Measurements from ENCODE around the gene MND1.

The MND1 gene

DNA sequence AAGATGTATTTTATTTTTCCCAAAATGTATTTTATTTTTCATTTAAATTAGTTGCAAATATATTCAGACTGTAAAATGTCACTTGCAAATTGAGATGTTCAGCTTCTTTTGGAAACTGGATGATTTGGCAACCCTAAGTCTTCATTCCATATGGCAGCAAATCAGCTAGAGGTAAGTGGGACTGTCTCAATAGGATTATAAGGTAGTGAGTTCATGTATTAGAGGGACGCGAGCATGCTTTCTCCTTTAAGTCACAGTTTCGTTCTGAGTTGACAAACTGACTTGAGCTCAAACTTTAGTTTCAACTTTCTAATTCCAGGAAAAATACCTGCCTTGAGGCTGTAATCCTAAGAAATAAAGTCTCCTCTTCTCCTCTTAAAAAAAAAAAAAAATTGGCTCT is 77.5 kb downstream of the MND1 start:
- Histone ChIP-seq H3K4me1 (ENCODE audit: insufficient read depth, low read length) (peaks cover 18% of the 10 kb centered on the region), H3K36me3 (ENCODE audit: insufficient read depth, low read length) (no peaks in the 10 kb centered on the region), H3K9ac (ENCODE audit: low read depth, low read length) (no peak overlapping the region), H3K9me3 (ENCODE audit: control insufficient read depth, insufficient read depth, low read length) (no peaks in the 10 kb centered on the region)

DNA sequence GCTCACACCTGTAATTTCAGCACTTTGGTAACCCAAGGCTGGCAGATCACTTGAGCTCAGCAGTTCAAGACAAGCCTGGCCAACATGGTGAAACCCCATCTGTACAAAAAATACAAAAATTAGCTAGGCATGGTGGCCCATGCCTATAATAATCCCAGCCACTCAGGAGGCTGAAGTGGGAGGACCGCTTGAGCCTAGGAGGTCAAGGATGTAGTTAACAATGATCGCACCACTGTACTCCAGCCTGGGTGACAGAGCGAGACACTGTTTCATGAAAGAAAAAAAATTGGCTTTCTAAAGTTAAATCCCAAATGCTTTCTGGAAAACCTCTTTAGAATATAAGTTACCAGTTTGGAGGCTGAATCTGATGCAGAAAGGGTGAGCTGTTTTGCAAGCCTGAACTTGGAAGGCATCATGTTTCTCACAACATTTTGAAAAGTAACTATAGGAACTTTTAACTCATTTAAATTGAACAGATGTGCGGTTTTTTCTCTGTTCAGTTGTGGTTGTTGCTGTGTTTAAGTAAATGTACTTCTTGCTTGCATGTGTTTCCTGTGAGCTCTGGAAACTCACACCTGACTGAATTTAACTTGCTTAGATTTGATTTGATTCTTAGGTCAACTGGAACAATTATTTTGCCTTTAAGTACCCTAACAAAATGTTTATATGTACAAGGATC is 81.9 kb downstream of the MND1 start:
- H3K36me3 ChIP-seq (ENCODE audit: insufficient read depth, low read length): no peaks in the 10 kb centered on the region
- H3K9me3 ChIP-seq (ENCODE audit: control insufficient read depth, insufficient read depth, low read length): no peaks in the 10 kb centered on the region
- no peaks in the 10 kb centered on the region for H3K4me1 ChIP-seq (ENCODE audit: insufficient read depth, low read length)
- H3K9ac ChIP-seq (ENCODE audit: low read depth, low read length): no peak overlapping the region

DNA sequence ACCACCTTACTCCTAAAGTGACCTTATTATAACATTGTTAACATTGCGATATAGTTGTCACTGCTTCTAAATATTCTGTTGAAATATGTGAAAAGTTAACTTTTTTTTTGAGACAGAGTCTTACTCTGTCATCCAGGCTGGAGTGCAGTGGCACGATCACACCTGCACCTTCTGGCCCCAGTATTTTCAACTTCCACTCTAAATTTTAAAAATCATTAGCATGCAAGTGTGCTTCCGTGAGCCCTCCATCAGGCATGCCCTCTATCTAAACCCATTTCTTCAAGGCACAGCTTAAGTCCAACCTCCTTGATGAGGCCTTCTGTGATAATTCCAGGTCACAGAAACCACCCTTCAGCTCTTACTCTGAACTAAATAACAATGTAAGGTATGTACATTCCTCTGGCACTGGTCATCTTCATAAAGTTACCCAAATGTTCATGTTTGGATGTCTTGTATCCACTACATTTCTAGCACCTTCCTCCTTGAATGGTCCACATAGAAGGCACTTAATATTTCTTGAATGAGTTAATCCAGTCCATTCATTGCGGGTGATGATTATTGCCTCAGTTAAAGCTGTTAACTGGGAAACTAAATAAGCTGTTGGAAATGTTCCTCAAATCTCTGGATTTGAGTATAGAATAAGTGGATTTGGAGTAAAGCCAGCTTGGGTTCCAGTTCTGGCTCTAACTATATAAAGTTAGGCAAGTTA is 83.0 kb downstream of the MND1 start:
- no peaks in the 10 kb centered on the region for H3K9me3 ChIP-seq (ENCODE audit: control insufficient read depth, insufficient read depth, low read length)
- H3K36me3 ChIP-seq (ENCODE audit: insufficient read depth, low read length): no peaks in the 10 kb centered on the region
- H3K9ac ChIP-seq (ENCODE audit: low read depth, low read length): no peak overlapping the region
- no peaks in the 10 kb centered on the region for H3K4me1 ChIP-seq (ENCODE audit: insufficient read depth, low read length)

DNA sequence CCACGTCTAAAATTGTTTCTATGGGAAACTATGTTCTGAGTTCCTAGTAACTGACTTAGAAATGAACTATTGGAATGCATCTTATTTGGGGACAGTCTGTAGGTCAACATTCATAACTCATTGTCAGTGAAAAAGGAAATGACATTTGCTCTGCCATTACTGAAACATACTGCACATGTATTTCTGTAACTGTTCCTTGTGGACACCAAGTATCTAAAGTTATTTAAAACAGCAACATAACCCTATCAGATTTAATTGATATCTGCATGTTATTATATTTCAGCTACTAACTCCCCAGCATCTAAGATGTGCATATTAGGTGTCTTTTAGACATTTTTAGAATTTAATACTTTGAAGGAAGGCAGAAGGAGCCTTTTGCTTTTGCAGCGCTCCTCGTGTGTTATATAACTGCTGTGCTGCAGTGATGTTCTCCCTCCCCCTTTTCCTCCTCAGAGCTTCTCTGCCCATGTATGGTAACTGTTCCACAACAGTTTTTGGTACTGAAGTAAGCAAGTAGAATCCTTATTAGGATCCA is 84.5 kb downstream of the MND1 start:
- Histone ChIP-seq H3K4me1 (ENCODE audit: insufficient read depth, low read length) (peaks cover 4% of the 10 kb centered on the region; the same call in 1 of the 2 replicates), H3K36me3 (ENCODE audit: insufficient read depth, low read length) (no peaks in the 10 kb centered on the region), H3K9me3 (ENCODE audit: control insufficient read depth, insufficient read depth, low read length) (no peaks in the 10 kb centered on the region), H3K9ac (ENCODE audit: low read depth, low read length) (no peak overlapping the region)

DNA sequence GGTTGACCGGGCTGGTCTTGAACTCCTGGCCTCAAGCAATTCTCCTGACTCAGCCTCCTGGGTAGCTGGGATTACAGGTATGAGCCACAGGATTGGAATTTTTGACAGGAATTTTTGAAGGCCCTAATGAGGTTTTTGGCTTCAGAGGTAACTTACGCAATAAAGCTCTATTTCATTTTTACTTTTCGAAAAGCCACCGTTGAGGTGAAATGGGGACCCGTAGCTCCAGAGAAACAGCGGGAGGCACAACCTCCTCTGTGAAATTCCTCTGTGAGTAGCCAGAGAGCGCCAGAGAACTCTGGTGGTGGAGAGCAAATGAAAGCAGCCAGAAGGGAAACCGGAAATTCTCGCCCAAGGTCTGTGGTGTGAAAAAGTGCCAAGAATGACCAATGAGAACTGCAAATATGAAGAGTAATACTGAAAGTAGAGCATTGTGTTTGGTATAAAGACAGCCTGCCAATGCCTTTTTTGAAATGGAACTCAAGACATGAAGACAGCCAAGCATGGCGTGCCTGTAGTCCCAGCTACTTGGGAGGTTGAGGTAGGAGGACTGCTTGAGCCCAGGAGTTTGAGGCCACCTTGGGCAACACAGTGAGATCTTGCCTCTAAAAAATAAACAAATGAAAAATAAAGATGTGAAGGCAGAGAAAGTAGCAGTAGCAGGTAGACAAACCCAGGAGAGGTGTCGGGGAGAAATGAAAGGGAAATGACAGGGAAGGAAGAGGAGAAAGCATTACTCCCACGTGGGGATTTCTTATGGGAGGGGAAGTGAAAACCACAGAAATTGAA is 88.7 kb downstream of the MND1 start:
- Histone ChIP-seq H3K9ac (ENCODE audit: low read depth, low read length) (no peak overlapping the region), H3K9me3 (ENCODE audit: control insufficient read depth, insufficient read depth, low read length) (no peaks in the 10 kb centered on the region), H3K4me1 (ENCODE audit: insufficient read depth, low read length) (peaks cover 4% of the 10 kb centered on the region; the same call in 1 of the 2 replicates), H3K36me3 (ENCODE audit: insufficient read depth, low read length) (no peaks in the 10 kb centered on the region)

DNA sequence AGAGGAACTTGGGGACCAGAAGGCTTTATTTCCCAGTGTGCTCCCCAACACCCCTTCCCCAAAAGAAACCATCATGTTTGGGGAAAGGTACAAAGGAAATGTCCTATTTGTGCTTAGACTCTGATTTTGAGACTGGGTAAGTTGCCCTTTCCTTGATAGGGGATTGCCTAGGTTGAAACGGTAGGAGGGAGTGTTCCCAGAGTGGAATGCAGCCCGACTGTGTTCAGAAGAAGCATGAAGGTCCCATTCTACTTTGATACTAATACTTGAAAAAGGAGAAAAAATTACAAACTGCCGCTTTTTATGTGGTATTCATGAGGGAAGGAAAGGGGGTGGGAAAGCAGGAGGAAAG is 89.2 kb downstream of the MND1 start:
- Histone ChIP-seq H3K36me3 (ENCODE audit: insufficient read depth, low read length) (no peaks in the 10 kb centered on the region), H3K9ac (ENCODE audit: low read depth, low read length) (no peak overlapping the region), H3K4me1 (ENCODE audit: insufficient read depth, low read length) (peaks cover 4% of the 10 kb centered on the region; the same call in 1 of the 2 replicates), H3K9me3 (ENCODE audit: control insufficient read depth, insufficient read depth, low read length) (no peaks in the 10 kb centered on the region)

DNA sequence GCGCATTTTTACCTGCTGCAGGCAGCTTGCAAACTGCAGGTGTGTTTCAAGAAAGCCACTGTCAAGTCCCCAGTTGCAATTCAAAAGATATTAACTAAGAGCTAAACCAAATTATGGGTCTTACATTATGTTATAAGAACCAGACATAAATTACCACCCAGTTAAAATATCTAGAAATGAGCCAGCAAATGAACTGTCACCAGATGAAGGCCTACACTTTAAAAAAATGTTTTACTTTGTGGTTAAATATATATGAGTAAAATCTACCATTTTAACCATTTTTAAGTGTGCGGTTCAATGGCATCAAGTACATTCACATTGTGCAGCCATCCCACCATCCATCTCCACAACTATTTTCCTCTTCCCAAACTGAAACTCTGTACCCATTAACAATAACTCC is 89.7 kb downstream of the MND1 start:
- H3K9me3 ChIP-seq (ENCODE audit: control insufficient read depth, insufficient read depth, low read length): no peaks in the 10 kb centered on the region
- no peaks in the 10 kb centered on the region for H3K36me3 ChIP-seq (ENCODE audit: insufficient read depth, low read length)
- H3K9ac ChIP-seq (ENCODE audit: low read depth, low read length): no peak overlapping the region
- peaks cover 4% of the 10 kb centered on the region; the same call in 1 of the 2 replicates for H3K4me1 ChIP-seq (ENCODE audit: insufficient read depth, low read length)

DNA sequence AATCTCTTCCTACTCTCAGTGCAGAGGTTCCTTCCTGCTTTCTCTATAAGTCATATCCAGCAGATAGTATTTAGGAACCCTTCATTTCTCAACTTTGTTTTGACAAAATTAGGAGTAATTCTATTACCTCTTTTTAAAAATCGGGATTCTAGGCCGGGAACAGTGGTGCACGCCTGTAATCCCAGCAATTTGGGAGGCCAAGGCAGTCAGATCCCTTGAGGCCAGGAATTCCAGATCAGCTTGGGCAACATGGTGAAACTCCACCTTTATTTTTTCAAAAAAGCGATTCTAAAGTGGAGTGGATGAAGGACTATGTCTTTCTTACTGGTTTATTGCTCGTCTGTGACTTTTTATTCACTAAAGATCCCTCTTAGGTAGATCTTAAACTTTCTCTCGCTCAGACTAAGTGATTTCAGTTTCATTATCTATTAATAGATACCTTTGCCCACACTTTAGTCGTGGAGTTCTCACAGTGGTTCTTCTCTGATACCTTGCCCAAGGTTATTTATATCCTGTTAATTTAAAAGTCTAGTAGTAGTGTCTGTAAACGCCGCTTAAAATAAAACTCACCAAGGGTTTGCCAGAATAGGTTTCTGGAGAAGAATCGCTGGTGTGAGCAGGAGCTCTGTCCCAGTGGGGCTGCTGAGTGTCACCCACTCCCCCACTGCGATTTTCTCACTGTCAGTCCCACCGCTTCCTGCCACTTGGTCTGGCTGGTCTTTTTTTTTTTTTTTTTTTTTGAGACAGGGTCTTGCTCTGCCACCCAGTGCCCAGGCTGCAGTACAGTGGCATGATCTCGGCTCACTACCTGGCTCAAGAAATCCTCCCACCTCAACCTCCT is 94.6 kb downstream of the MND1 start:
- no peaks in the 10 kb centered on the region; the same call in 1 of the 2 replicates for H3K4me1 ChIP-seq (ENCODE audit: insufficient read depth, low read length)
- no peaks in the 10 kb centered on the region for H3K9me3 ChIP-seq (ENCODE audit: control insufficient read depth, insufficient read depth, low read length)
- H3K36me3 ChIP-seq (ENCODE audit: insufficient read depth, low read length): no peaks in the 10 kb centered on the region
- no peak overlapping the region for H3K9ac ChIP-seq (ENCODE audit: low read depth, low read length)

DNA sequence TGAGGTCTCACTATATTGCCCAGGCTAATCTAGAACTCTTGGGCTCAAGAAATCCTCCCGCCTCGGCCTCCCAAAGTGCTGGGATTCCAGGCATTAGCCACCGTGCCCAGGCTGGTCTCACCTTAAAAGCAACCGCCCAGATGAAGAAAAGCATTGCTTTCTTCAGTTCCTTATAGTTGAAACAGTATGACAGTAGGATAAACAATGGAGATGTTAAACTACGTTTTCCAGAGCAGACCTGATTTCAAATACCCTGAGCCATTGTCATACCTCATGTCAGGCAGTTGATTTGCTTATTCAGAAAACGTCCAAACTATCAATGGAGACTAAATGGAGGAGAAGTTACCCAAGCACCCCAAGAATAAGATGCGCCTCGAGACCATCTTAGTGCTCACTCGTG is 95.3 kb downstream of the MND1 start:
- Histone ChIP-seq H3K9me3 (ENCODE audit: control insufficient read depth, insufficient read depth, low read length) (no peaks in the 10 kb centered on the region), H3K9ac (ENCODE audit: low read depth, low read length) (no peak overlapping the region), H3K4me1 (ENCODE audit: insufficient read depth, low read length) (no peaks in the 10 kb centered on the region; the same call in 1 of the 2 replicates), H3K36me3 (ENCODE audit: insufficient read depth, low read length) (no peaks in the 10 kb centered on the region)

DNA sequence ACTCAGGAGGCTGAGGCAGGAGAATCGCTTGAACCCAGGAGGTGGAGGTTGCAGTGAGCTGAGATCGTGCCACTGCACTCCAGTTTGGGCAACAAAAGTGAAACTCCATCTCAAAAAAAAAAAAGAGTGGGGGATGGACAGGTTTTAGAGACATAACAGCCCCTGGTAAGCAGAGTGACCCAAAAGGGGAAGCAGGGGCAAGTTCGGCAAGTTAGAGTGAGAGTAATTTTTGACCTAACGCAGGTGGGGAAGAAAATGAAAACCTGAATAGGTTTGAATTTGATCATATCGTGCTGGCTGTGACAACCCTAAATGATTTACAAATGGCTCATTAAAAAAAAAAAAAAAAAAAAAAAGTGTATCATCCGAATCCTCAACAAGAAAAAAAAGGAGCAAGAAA is 96.0 kb downstream of the MND1 start:
- no peaks in the 10 kb centered on the region; the same call in 1 of the 2 replicates for H3K4me1 ChIP-seq (ENCODE audit: insufficient read depth, low read length)
- H3K36me3 ChIP-seq (ENCODE audit: insufficient read depth, low read length): no peaks in the 10 kb centered on the region
- H3K9ac ChIP-seq (ENCODE audit: low read depth, low read length): no peak overlapping the region
- H3K9me3 ChIP-seq (ENCODE audit: control insufficient read depth, insufficient read depth, low read length): no peaks in the 10 kb centered on the region

DNA sequence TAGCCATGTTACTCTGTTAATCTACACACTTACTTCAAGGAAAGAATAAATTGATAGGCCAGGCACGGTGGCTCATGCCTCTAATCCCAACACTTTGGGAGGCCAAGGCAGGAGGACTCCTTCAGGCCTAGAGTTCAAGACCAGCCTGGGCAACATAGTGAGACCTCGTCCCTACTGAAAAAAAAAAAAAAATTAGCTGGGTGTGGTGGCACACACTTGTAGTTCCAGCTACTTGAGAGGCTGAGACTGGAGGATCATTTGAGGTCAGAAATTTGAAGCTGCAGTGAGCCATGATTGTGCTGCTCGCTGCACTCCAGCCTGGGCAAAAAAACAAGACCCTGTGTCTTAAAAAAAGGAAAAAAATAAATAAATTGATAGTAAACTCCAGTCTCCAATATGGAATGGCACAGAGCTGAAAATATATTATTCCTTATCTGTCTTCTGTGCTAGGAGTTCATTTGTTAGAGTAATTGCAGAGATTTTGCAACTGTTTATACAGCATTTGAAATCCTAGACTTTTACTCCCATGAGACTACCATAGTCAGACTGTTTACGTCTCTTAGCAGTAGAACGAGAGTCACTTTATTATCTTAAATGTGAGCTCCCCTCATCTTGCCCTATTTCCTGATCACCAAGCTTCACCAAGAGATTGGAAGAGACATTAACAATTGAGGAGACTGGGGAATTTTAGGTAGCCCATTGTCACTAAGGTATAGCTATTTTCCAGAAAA is 102.9 kb downstream of the MND1 start:
- Histone ChIP-seq H3K9ac (ENCODE audit: low read depth, low read length) (no peak overlapping the region), H3K36me3 (ENCODE audit: insufficient read depth, low read length) (no peaks in the 10 kb centered on the region), H3K9me3 (ENCODE audit: control insufficient read depth, insufficient read depth, low read length) (no peaks in the 10 kb centered on the region), H3K4me1 (ENCODE audit: insufficient read depth, low read length) (peaks cover 1% of the 10 kb centered on the region; the same call in 1 of the 2 replicates)

DNA sequence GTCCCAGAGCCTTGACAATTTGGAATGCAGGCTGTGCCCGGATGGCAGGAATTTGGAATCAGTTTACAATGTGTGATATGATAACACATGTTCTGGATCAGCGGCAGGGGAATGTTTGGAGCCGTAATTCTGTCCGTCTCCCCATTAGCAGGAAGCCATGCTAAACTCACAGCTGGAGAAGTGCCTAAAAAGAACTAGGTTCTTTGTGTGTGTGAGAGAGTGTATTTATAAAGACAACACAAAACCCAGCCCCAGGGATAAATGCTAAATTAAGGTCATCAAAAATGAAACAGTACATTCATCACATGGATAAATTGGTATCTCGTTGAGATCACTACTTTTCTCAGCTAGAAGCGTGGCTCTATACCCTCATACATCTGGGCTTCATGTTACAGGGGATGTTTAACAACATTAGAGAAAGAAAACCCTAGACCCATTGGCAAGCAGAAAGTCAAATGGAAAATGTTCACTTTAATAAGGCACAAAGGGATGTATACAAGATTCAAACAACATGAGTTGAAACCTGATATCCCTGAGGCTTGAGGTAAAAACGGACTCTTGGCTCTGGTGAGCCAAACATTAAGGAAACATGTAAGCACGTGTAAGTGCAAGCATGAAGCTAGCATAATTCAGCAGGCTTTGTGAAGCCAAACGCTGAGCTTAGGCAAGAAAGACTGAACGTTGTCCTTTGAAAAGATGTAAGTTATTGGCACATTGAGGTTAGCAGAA is 103.7 kb downstream of the MND1 start:
- Histone ChIP-seq H3K9me3 (ENCODE audit: control insufficient read depth, insufficient read depth, low read length) (no peaks in the 10 kb centered on the region), H3K9ac (ENCODE audit: low read depth, low read length) (no peak overlapping the region), H3K4me1 (ENCODE audit: insufficient read depth, low read length) (peaks cover 6% of the 10 kb centered on the region; the same call in 1 of the 2 replicates), H3K36me3 (ENCODE audit: insufficient read depth, low read length) (no peaks in the 10 kb centered on the region)

DNA sequence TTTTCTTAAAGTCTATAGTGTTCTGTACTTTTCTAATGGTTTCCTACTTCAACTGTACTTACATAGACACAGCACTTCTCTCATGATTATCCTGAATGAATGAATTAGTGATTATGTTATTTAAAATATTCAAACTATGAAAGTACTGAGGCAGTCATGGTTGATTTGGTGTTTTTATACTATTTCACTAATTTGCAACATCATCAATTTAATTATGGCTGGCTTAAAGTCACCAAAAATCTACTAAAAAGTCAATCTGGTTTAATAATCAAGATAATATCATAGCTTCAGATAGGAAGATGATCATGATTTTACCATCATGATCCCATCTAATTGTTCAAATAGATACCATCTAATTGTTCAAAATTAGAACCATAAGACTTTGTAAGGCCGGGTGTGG is 104.8 kb downstream of the MND1 start:
- H3K9me3 ChIP-seq (ENCODE audit: control insufficient read depth, insufficient read depth, low read length): no peaks in the 10 kb centered on the region
- no peaks in the 10 kb centered on the region for H3K36me3 ChIP-seq (ENCODE audit: insufficient read depth, low read length)
- peaks cover 6% of the 10 kb centered on the region; the same call in 1 of the 2 replicates for H3K4me1 ChIP-seq (ENCODE audit: insufficient read depth, low read length)

More for the DNA sequence above, 104.8 kb downstream of the MND1 start:
- H3K9ac ChIP-seq (ENCODE audit: low read depth, low read length): no peak overlapping the region

Measured in ES-I3 (cell line).